Endothelial cell of umbilical vein (primary cell): ENCODE data around the gene NKG7. TPM values are rescaled to one million over a fixed set of nuclear protein-coding genes. Genes with fewer than 3 reads are reported as not detected.

Source experiments
- BruUV-seq: library from RNA; stranded (reverse); fragments of 400-500 nt; replicated peaks from 2 replicates; lab custom pipeline; 2021; lab: Mats Ljungman, UMichigan
- CTCF ChIA-PET: fragments of 300-600, 350-600 bp; sonication (Branson Sonifier 250); formaldehyde crosslinking; loops from one replicate; lab custom pipeline; 2021; ENCODE audit warnings: antibody characterized with exemption, inconsistent platforms; lab: Charles Lee
- POLR2A ChIA-PET: fragments of 300-600, 350-600 bp; sonication (Branson Sonifier 250); formaldehyde crosslinking; loops from one replicate; lab custom pipeline; 2021; ENCODE audit warnings: antibody characterized with exemption, inconsistent platforms; lab: Charles Lee
- DNase-seq: peaks from one replicate; pipeline ENCODE4 v3.0.0-alpha.2; 2011; ENCODE audit warnings: low read depth, low spot score
- FAIRE-seq: peaks from 2 replicates; lab custom pipeline; 2011; peaks lifted over from hg19 to GRCh38; lab: Jason Lieb, UNC
- H2AFZ ChIP-seq: 2 replicates; pipeline ENCODE4 v1.6.0; 2012; ENCODE audit warnings: low read depth, low read length, control low read depth, inconsistent platforms
- H3K27ac ChIP-seq: 2 replicates; pipeline ENCODE4 v1.5.1; 2011; ENCODE audit warnings: low read depth, mild to moderate bottlenecking, control low read depth, low read length, moderate library complexity; ENCODE audit not compliant: insufficient read depth
- H3K27me3 ChIP-seq, 2 experiments: 2 replicates each; pipeline versions ENCODE4 v1.6.0 to v1.6.1; 2011; ENCODE audit warnings: low read length in 2 of 2, mixed read lengths in 1 of 2; ENCODE audit not compliant: control insufficient read depth in 2 of 2, insufficient read depth in 2 of 2
- H3K36me3 ChIP-seq, 2 experiments: 2 replicates in 1 of 2; 3 replicates in 1 of 2; pipeline ENCODE4 v1.5.1; 2011; ENCODE audit warnings: low read length in 2 of 2, mild to moderate bottlenecking in 1 of 2, moderate library complexity in 1 of 2; ENCODE audit not compliant: control insufficient read depth in 2 of 2, insufficient read depth in 2 of 2; ENCODE audit errors: extremely low read depth in 1 of 2
- H3K4me1 ChIP-seq: 3 replicates; pipeline ENCODE4 v1.5.1; 2011; ENCODE audit warnings: mild to moderate bottlenecking, low read length; ENCODE audit not compliant: control insufficient read depth, insufficient read depth; ENCODE audit errors: extremely low read depth
- H3K4me2 ChIP-seq: 2 replicates; pipeline ENCODE4 v1.6.1; 2011; ENCODE audit warnings: low read length, control low read depth, mixed read lengths; ENCODE audit not compliant: insufficient read depth
- H3K4me3 ChIP-seq, 3 experiments: fragments of 200-600 bp in 1 of 3; sonication (generic), shearing (Covaris generic) in 1 of 3; replicated peaks in 1 of 3; 2 replicates each; pipeline ENCODE4 v1.5.1; 2011 to 2016; ENCODE audit warnings: control low read depth in 3 of 3, low read length in 3 of 3, mild to moderate bottlenecking in 2 of 3, inconsistent platforms in 1 of 3, low read depth in 1 of 3, moderate library complexity in 1 of 3; ENCODE audit not compliant: insufficient read depth in 1 of 3
- H3K79me2 ChIP-seq: 2 replicates; pipeline ENCODE4 v1.6.0; 2012; ENCODE audit warnings: low read length, inconsistent platforms; ENCODE audit not compliant: control insufficient read depth, insufficient read depth
- H3K9ac ChIP-seq: replicated peaks from 2 replicates; pipeline ENCODE3; 2011; ENCODE audit warnings: low read length, control low read depth; ENCODE audit not compliant: insufficient read depth; ENCODE audit errors: extremely low read depth
- H3K9me1 ChIP-seq: replicated peaks from 3 replicates; pipeline ENCODE4 v1.6.0; 2011; ENCODE audit warnings: mild to moderate bottlenecking, low read length; ENCODE audit not compliant: control insufficient read depth, insufficient read depth; ENCODE audit errors: extremely low read depth
- H3K9me3 ChIP-seq: replicated peaks from 2 replicates; pipeline ENCODE4 v1.5.1; 2012; ENCODE audit warnings: low read length, inconsistent platforms; ENCODE audit not compliant: control insufficient read depth, insufficient read depth
- H4K20me1 ChIP-seq: replicated peaks from 2 replicates; pipeline ENCODE3; 2011; ENCODE audit warnings: mild to moderate bottlenecking, low read length; ENCODE audit not compliant: control insufficient read depth, insufficient read depth; ENCODE audit errors: extremely low read depth
- CTCF ChIP-seq, 2 donors: IDR thresholded peaks; 1 replicate in 1 of 2; 2 replicates in 1 of 2; pipeline ENCODE4 v1.5.1; 2011; ENCODE audit warnings: low read length in 2 of 2, mild to moderate bottlenecking in 2 of 2, moderate library complexity in 2 of 2, control low read depth in 1 of 2, inconsistent platforms in 1 of 2, low read depth in 1 of 2; ENCODE audit not compliant: insufficient read depth in 1 of 2; ENCODE audit errors: extremely low read depth in 1 of 2
- EZH2 ChIP-seq: IDR thresholded peaks from 2 replicates; pipeline ENCODE4 v1.6.1; 2012; ENCODE audit warnings: borderline replicate concordance, low read depth, mild to moderate bottlenecking, moderate library complexity, low read length, inconsistent platforms; ENCODE audit not compliant: severe bottlenecking
- FOS ChIP-seq: IDR thresholded peaks from 2 replicates; pipeline ENCODE4 v1.6.1; 2011; ENCODE audit warnings: mild to moderate bottlenecking, low read length, moderate library complexity, borderline replicate concordance; ENCODE audit not compliant: insufficient read depth
- GATA2 ChIP-seq: IDR thresholded peaks from 2 replicates; pipeline ENCODE4 v1.7.0; 2011; ENCODE audit warnings: low read depth, mild to moderate bottlenecking, moderate library complexity, mixed read lengths, low read length; ENCODE audit not compliant: insufficient read length, insufficient read depth
- JUN ChIP-seq: IDR thresholded peaks from 2 replicates; pipeline ENCODE4 v1.6.1; 2011; ENCODE audit warnings: borderline replicate concordance, low read depth; ENCODE audit not compliant: insufficient read length, insufficient read depth
- MAX ChIP-seq: IDR thresholded peaks from 2 replicates; pipeline ENCODE4 v1.6.1; 2011; ENCODE audit not compliant: insufficient read depth, insufficient read length
- MYC ChIP-seq: IDR thresholded peaks from one replicate; pipeline ENCODE4 v1.6.1; 2011; ENCODE audit warnings: mild to moderate bottlenecking, low read depth, low read length
- POLR2A ChIP-seq: IDR thresholded peaks from 2 replicates; pipeline ENCODE4 v1.6.1; 2012; ENCODE audit warnings: low read depth, mild to moderate bottlenecking, control low read depth, low read length
- POLR2AphosphoS5 ChIP-seq: IDR thresholded peaks from 2 replicates; pipeline ENCODE4 v1.6.1; 2012; ENCODE audit warnings: low read depth, mild to moderate bottlenecking, control low read depth, low read length, moderate library complexity; ENCODE audit not compliant: insufficient read depth
- dilution Hi-C: fragments of 300-500 bp; cut with MboI; formaldehyde crosslinking; loops from one replicate; pipeline ENCODE4 v1.15.0; 2019; ENCODE audit warnings: low sequenced_read_pairs; ENCODE audit not compliant: extremely low pct_ligation_motif_present
- intact Hi-C: fragments of 100-400 bp; cut with micrococcal nuclease; formaldehyde crosslinking; loops from one replicate; pipeline ENCODE4 v1.10.0; 2022
- polyA plus RNA-seq, 4 experiments: library from polyadenylated mRNA; depleted of rRNA in 3 of 4; stranded (reverse) in 3 of 4; unstranded in 1 of 4; fragments of >200 nt; gene quantifications; 2 replicates each; pipeline versions ENCODE4 v1.2.1 to v1.2.3, GENCODE V29; 2011 to 2012; ENCODE audit warnings: missing spikeins in 1 of 4
- total RNA-seq: library from RNA; stranded (reverse); gene quantifications from 2 replicates; pipeline ENCODE4 v1.2.3, GENCODE V29; 2021

The NKG7 gene
- total and polyA plus RNA-seq, 2 donors (not counting 3 experiments of a cell fraction or from before 2014, with no cell fraction given): not detected

- Histone ChIP-seq H3K79me2 (no peaks in the 10 kb centered on the region), H3K9ac (no peak overlapping the region), H3K27me3 (no peaks in the 10 kb centered on the region), H4K20me1 (no peaks in the 10 kb centered on the region), H3K4me2 (no peak overlapping the region), H3K4me3 (no peak overlapping the region), H3K9me3 (no peaks in the 10 kb centered on the region), H2AFZ (no peak overlapping the region), H3K27ac (no peak overlapping the region), H3K9me1 (no peaks in the 10 kb centered on the region), H3K4me1 (no peaks in the 10 kb centered on the region), H3K36me3 (no peaks in the 10 kb centered on the region)
- BruUV-seq: no TSS peak
- ChIA-PET CTCF (interaction anchor here (0.9 to 3.1 kb wide), 4 partner anchors 10 to 243 kb away, joined by 3 to 10 read pairs (median 4); partner anchors contain the start of gene NKG7), POLR2A (no interaction called here)
- no peak for DNase-seq
- dilution Hi-C loops: no loop called here
- intact Hi-C loops: no loop called here
- FAIRE-seq: no peak
- TF ChIP-seq CTCF (IDR thresholded peaks at IDR 0.05; ENCODE audit: extremely low read depth in 1 of 2, insufficient read depth in 1 of 2, low read depth in 1 of 2, low read length in 2 of 2): no peak
- no peak for TF ChIP-seq FOS
- no peak for TF ChIP-seq JUN
- TF ChIP-seq POLR2A: no peak
- no peak for TF ChIP-seq POLR2AphosphoS5
Observed at GRCh38 chr19:51417810-51418157, 45.3 kb upstream of the NKG7 start.

- Histone ChIP-seq H3K4me2 (no peak within 1 kb of the TSS), H3K9me1 (no peaks in the 10 kb centered on the region), H3K27ac (no peak within 1 kb of the TSS), H2AFZ (no peak within 1 kb of the TSS), H3K4me1 (no peaks in the 10 kb centered on the region), H3K4me3 (no peak within 1 kb of the TSS), H3K27me3 (no peaks in the 10 kb centered on the region), H3K36me3 (no peaks in the 10 kb centered on the region), H4K20me1 (no peaks in the 10 kb centered on the region), H3K79me2 (no peaks in the 10 kb centered on the region), H3K9me3 (no peaks in the 10 kb centered on the region), H3K9ac (no peak within 1 kb of the TSS)
- dilution Hi-C loops: no loop called here
- no peak for FAIRE-seq
- no peak for DNase-seq
- POLR2A ChIA-PET: no interaction called here
- intact Hi-C loops: no loop called here
- CTCF ChIA-PET: interaction anchor here (0.9 to 3.1 kb wide), 4 partner anchors 9 to 244 kb away, joined by 3 to 10 read pairs (median 4); partner anchors contain the start of gene NKG7
- no TSS peak for BruUV-seq
- no peak for TF ChIP-seq FOS
- no peak for TF ChIP-seq EZH2
- TF ChIP-seq JUN: no peak
- TF ChIP-seq MYC: no peak
- TF ChIP-seq MAX: no peak
- no peak for TF ChIP-seq GATA2
- TF ChIP-seq POLR2A: no peak
- TF ChIP-seq POLR2AphosphoS5: no peak
- no peak for TF ChIP-seq CTCF (IDR thresholded peaks at IDR 0.05; ENCODE audit: extremely low read depth in 1 of 2, insufficient read depth in 1 of 2, low read depth in 1 of 2, low read length in 2 of 2)
Observed at GRCh38 chr19:51417107-51417809, 44.8 kb upstream of the NKG7 start, which contains the start of gene SIGLEC10. TSS of gene SIGLEC10 (minus strand) at chr19:51417642. CDS start at chr19:51417581, 61 bp downstream.
